Measurements from ENCODE around the gene PTPA.

- no peak for TF ChIP-seq CTCF (IDR thresholded peaks at IDR 0.05; ENCODE audit: low read length)
- no peak for TF ChIP-seq EZH2 (optimal IDR thresholded peaks at IDR 0.05; ENCODE audit: low read depth, low read length)
These were observed 39.0 kb upstream of the PTPA start for GRCh38 chr9:129072171-129072570.
